ENCODE results near the gene INTS2. TPM values are rescaled to one million over a fixed set of nuclear protein-coding genes. Genes with fewer than 3 reads are reported as not detected.
A peak's percentile ranks its signal among the peaks of the same experiment; 100 is the strongest.

INTS2 gene, protein sequence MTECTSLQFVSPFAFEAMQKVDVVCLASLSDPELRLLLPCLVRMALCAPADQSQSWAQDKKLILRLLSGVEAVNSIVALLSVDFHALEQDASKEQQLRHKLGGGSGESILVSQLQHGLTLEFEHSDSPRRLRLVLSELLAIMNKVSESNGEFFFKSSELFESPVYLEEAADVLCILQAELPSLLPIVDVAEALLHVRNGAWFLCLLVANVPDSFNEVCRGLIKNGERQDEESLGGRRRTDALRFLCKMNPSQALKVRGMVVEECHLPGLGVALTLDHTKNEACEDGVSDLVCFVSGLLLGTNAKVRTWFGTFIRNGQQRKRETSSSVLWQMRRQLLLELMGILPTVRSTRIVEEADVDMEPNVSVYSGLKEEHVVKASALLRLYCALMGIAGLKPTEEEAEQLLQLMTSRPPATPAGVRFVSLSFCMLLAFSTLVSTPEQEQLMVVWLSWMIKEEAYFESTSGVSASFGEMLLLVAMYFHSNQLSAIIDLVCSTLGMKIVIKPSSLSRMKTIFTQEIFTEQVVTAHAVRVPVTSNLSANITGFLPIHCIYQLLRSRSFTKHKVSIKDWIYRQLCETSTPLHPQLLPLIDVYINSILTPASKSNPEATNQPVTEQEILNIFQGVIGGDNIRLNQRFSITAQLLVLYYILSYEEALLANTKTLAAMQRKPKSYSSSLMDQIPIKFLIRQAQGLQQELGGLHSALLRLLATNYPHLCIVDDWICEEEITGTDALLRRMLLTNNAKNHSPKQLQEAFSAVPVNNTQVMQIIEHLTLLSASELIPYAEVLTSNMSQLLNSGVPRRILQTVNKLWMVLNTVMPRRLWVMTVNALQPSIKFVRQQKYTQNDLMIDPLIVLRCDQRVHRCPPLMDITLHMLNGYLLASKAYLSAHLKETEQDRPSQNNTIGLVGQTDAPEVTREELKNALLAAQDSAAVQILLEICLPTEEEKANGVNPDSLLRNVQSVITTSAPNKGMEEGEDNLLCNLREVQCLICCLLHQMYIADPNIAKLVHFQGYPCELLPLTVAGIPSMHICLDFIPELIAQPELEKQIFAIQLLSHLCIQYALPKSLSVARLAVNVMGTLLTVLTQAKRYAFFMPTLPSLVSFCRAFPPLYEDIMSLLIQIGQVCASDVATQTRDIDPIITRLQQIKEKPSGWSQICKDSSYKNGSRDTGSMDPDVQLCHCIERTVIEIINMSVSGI
- total RNA-seq, result 1 to 10 TPM; 7.6 to 8.2 TPM

DNA sequence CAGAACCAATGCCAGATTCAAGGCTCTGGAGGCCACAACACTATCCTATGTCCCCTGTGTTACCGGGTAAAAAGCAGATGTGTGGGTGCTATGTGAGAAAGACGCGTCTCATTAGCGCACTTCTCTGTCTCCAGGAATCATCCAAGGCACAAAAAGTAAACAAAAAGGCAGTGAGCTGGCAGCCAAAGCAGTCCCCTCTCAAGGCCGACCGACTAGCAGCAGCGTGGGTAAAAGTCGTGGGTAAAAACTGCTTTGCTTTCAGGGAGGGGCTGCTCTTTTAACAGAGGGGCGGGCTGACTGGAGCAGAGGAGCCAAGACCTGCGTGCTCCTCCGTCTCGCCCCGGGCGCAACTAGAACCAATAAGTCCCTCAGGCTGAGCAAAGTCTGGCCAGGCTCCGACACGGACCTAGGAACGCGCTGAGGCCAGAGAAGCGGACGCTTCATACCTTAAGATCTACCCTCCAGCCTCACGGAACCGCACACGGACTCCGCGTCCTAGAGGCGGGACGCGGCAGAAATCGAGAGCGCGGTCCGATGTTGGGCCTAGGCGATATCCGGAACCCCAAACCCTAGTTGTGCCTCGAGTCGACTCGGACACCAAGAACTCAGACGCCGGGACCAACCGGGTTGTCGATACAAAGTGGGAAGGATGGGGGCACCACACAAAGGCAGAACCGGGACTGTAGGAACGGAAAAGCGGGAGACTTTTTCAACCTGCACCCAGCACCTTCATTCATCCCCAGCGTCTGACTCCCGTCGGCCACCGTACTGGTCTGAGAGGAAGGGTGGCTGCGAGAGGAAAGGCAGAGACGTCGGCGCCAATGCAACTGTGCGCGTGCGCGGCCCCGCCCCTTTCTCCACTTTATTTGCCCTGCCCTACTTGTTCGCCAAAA lies at the start of gene INTS2:
TSS of gene INTS2 (minus strand) at position 775 of the 893 bp plus-strand sequence. CDS start 1,338 bp downstream, outside the sequence.
- no peaks in the 10 kb centered on the region for H3K27me3 ChIP-seq
- H3K9me3 ChIP-seq, result no peaks in the 10 kb centered on the region
- H3K27ac ChIP-seq, result peak within 1 kb of the TSS; percentile 76 to 82
- peaks cover 0 to 11% of the 10 kb centered on the region in 2 donors for H3K4me1 ChIP-seq
- peak within 1 kb of the TSS; percentile 62 to 65 for H3K4me3 ChIP-seq
- TF ChIP-seq, protein P1, sequence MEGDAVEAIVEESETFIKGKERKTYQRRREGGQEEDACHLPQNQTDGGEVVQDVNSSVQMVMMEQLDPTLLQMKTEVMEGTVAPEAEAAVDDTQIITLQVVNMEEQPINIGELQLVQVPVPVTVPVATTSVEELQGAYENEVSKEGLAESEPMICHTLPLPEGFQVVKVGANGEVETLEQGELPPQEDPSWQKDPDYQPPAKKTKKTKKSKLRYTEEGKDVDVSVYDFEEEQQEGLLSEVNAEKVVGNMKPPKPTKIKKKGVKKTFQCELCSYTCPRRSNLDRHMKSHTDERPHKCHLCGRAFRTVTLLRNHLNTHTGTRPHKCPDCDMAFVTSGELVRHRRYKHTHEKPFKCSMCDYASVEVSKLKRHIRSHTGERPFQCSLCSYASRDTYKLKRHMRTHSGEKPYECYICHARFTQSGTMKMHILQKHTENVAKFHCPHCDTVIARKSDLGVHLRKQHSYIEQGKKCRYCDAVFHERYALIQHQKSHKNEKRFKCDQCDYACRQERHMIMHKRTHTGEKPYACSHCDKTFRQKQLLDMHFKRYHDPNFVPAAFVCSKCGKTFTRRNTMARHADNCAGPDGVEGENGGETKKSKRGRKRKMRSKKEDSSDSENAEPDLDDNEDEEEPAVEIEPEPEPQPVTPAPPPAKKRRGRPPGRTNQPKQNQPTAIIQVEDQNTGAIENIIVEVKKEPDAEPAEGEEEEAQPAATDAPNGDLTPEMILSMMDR (IDR thresholded peaks at IDR 0.05), result no peak
- DNase-seq (ENCODE audit: low spot score), result peak; percentile 97
- peaks cover 18% of the 10 kb centered on the region for H3K36me3 ChIP-seq

DNA sequence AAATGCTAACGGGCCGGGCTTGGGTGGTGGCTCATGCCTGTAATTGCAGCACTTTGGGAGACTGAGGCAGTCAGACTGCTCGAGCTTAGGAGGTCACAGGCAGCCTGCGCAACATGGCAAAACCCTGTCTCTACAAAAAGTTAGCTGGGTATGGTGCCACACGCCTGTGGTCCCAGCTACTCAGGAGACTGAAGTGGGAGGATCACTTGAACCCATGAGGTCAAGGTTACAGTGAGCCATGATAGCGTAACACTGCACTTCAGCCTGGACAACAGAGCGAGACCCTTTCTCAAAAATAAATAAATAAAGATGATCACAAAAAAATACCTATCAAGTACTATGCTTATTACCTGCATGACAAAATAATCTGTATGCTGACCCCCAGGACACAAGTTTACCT lies 46.3 kb upstream of the INTS2 start:
- Histone ChIP-seq H3K4me1 (no peaks in the 10 kb centered on the region), H3K4me3 (no peak overlapping the region), H3K9me3 (no peaks in the 10 kb centered on the region), H3K27ac (no peak overlapping the region), H3K27me3 (no peaks in the 10 kb centered on the region), H3K36me3 (peaks cover 40% of the 10 kb centered on the region)
- TF ChIP-seq, protein P1 (IDR thresholded peaks at IDR 0.05), result no peak
- DNase-seq (ENCODE audit: low spot score), result no peak

DNA sequence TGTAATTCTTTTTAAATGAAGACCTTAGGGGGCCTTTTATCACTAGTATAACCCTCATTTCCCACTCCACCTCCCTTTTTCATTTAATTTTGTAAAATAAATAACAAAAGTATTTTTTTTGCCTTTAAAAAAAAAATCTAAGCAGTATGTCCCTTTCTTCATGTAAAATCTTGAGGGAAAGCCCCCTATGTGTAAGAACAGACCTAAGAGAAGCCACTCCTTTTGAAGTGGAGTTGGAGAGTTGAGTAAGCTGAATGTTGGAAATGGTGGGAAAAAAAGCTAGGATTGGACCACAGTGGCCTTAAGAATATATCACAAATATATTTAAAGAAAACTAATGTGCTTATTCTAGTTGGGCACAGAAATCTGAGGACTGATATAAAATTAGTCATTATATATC lies 44.5 kb upstream of the INTS2 start:
- Histone ChIP-seq H3K9me3 (no peaks in the 10 kb centered on the region), H3K36me3 (peaks cover 49% of the 10 kb centered on the region), H3K4me3 (no peak overlapping the region), H3K4me1 (no peaks in the 10 kb centered on the region), H3K27me3 (no peaks in the 10 kb centered on the region), H3K27ac (no peak overlapping the region)
- DNase-seq (ENCODE audit: low spot score), result no peak
- TF ChIP-seq, protein P1 (IDR thresholded peaks at IDR 0.05), result no peak

DNA sequence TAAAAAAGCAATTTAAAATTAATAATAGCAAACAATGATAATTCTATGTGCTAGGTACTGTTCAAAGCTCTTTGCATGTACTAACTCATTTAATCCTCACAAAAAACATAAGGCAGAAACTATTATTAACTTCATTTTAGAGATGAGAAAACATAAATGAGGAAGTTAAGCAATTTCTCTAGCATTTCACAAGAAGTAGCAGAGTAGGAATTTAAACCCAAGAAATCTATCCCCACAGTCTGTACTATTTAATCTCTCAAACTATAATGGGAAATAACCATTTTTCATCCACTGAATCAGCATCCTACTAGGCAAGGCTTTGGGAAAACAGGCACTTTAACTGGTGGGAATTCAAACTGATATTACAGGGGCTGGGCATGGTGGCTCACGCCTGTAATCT lies 42.2 kb upstream of the INTS2 start:
- DNase-seq (ENCODE audit: low spot score), result no peak
- Histone ChIP-seq H3K36me3 (peaks cover 60% of the 10 kb centered on the region), H3K27me3 (no peaks in the 10 kb centered on the region), H3K4me1 (no peaks in the 10 kb centered on the region), H3K27ac (no peak overlapping the region), H3K9me3 (no peaks in the 10 kb centered on the region), H3K4me3 (no peak overlapping the region)
- TF ChIP-seq, protein P1 (IDR thresholded peaks at IDR 0.05), result no peak

DNA sequence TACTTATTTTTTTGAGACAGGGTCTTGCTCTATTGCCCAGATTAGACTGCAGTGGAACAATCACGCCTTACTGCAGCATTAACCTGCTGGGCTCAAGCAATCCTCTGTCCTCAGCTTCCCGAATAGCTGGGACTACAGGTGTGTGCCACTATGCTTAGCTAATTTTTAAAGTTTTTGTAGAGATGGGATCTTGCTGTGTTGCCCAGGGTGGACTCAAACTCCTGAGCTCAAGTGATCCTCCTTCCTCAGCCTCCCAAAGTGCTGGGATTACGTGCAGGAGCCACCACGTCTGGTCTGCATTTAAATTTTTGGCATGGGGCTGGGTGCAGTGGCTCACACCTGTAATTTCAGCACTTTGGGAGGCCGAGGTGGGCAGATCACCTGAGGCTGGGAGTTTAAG lies 41.0 kb upstream of the INTS2 start:
- no peaks in the 10 kb centered on the region for H3K4me1 ChIP-seq
- H3K4me3 ChIP-seq, result no peak overlapping the region
- H3K27ac ChIP-seq, result no peak overlapping the region
- DNase-seq (ENCODE audit: low spot score), result no peak
- no peaks in the 10 kb centered on the region for H3K9me3 ChIP-seq
- H3K27me3 ChIP-seq, result no peaks in the 10 kb centered on the region
- TF ChIP-seq, protein P1 (IDR thresholded peaks at IDR 0.05), result no peak
- H3K36me3 ChIP-seq, result peaks cover 72% of the 10 kb centered on the region

Measured in right atrium auricular region (tissue), 2 donors.